Thyroid gland (tissue), 4 donors: ENCODE results near the gene SUSD4. TPM values are rescaled to one million over a fixed set of nuclear protein-coding genes. Genes with fewer than 3 reads are reported as not detected.

ENCODE experiments used
- DNase-seq, 2 donors: peaks; one replicate each; pipeline ENCODE4 v3.0.0-alpha.2; 2019
- H3K27ac ChIP-seq, 3 donors: fragments of 200-600 bp; sonication (generic); 1 replicate in 2 of 3; 2 replicates in 1 of 3; pipeline ENCODE4 v1.5.1; 2016 to 2019; ENCODE audit warnings: mild to moderate bottlenecking in 1 of 3, moderate library complexity in 1 of 3
- H3K27me3 ChIP-seq: fragments of 200-600 bp; sonication (generic); one replicate; pipeline ENCODE4 v1.5.1; 2019
- H3K36me3 ChIP-seq, 2 donors: fragments of 200-600 bp; sonication (generic); one replicate each; pipeline ENCODE4 v1.5.1; 2016 to 2019
- H3K4me1 ChIP-seq, 2 donors: fragments of 200-600 bp; sonication (generic); one replicate each; pipeline ENCODE4 v1.5.1; 2017 to 2019
- H3K4me3 ChIP-seq, 3 donors: fragments of 200-600 bp; sonication (generic); replicated peaks in 1 of 3; 1 replicate in 2 of 3; 2 replicates in 1 of 3; pipeline ENCODE4 v1.5.1; 2016; ENCODE audit warnings: mild to moderate bottlenecking in 1 of 3
- H3K9me3 ChIP-seq: fragments of 200-600 bp; sonication (generic); one replicate; pipeline ENCODE4 v1.5.1; 2017
- CTCF ChIP-seq, 6 experiments: fragments of 200-600 bp in 3 of 6; fragments of 450-650 bp in 3 of 6; sonication (generic) in 3 of 6; IDR thresholded peaks; one replicate each; pipeline ENCODE4 v1.5.1; 2016 to 2019; ENCODE audit warnings: antibody characterized with exemption in 6 of 6, mild to moderate bottlenecking in 2 of 6, inconsistent platforms in 1 of 6, moderate library complexity in 1 of 6
- POLR2A ChIP-seq, 2 donors: fragments of 450-650 bp; IDR thresholded peaks; one replicate each; pipeline ENCODE4 v1.6.1; 2017; ENCODE audit warnings: antibody characterized with exemption in 2 of 2, mild to moderate bottlenecking in 2 of 2, moderate library complexity in 1 of 2
- WGBS, 2 donors: methylation state at CpG; one replicate each; pipeline ENCODE4 v1.1.5; 2017; 5-methylcytosine and 5-hydroxymethylcytosine counted together
- intact Hi-C: fragments of 100-400 bp; cut with DNase I; formaldehyde crosslinking; loops from one replicate; pipeline ENCODE4 v1.15.1; 2023
- total RNA-seq, 4 donors: library from RNA; depleted of rRNA; stranded (reverse); fragments of >200 nt; gene quantifications; one replicate each; pipeline ENCODE4 v1.2.3, GENCODE V29; 2016

The SUSD4 gene
- total RNA-seq, 4 donors from 2014 or later = 0.54 to 2.8 (median 0.92) TPM

GRCh38 chr1:223264983-223265908, 98.7 kb downstream of the SUSD4 start:
- DNase-seq = no peak
- intact Hi-C loops = no loop called here
- no peak overlapping the region for H3K4me3 ChIP-seq
- TF ChIP-seq POLR2A (IDR thresholded peaks at IDR 0.05) (no peak), CTCF (IDR thresholded peaks at IDR 0.05) (no peak)
- H3K4me1 ChIP-seq = no peaks in the 10 kb centered on the region
- H3K9me3 ChIP-seq = no peaks in the 10 kb centered on the region
- 58 to 65% methylated on average over 8 of the region's 10 CpGs for WGBS, 2 donors
- H3K36me3 ChIP-seq = no peaks in the 10 kb centered on the region
- H3K27ac ChIP-seq = no peak overlapping the region
- no peaks in the 10 kb centered on the region for H3K27me3 ChIP-seq

- no peak overlapping the region for H3K27ac ChIP-seq
- no peaks in the 10 kb centered on the region for H3K27me3 ChIP-seq
- DNase-seq = no peak
- 60 to 61% methylated on average over 8 of the region's 8 CpGs for WGBS, 2 donors
- intact Hi-C loops = no loop called here
- H3K4me1 ChIP-seq = no peaks in the 10 kb centered on the region
- no peak overlapping the region for H3K4me3 ChIP-seq
- H3K9me3 ChIP-seq = no peaks in the 10 kb centered on the region
- no peak for TF ChIP-seq POLR2A (IDR thresholded peaks at IDR 0.05)
- TF ChIP-seq CTCF (IDR thresholded peaks at IDR 0.05) = no peak
- no peaks in the 10 kb centered on the region for H3K36me3 ChIP-seq
These were observed 99.4 kb downstream of the SUSD4 start for GRCh38 chr1:223264529-223264928.

GRCh38 chr1:223261914-223262313, 102.1 kb downstream of the SUSD4 start:
- no peak for TF ChIP-seq POLR2A (IDR thresholded peaks at IDR 0.05)
- TF ChIP-seq CTCF (IDR thresholded peaks at IDR 0.05) = no peak
- WGBS, 2 donors = 89 to 93% methylated on average over 3 of the region's 3 CpGs
- H3K36me3 ChIP-seq = no peaks in the 10 kb centered on the region
- intact Hi-C loops = no loop called here
- no peak overlapping the region for H3K4me3 ChIP-seq
- DNase-seq = no peak
- H3K4me1 ChIP-seq = no peaks in the 10 kb centered on the region
- no peaks in the 10 kb centered on the region for H3K9me3 ChIP-seq
- H3K27me3 ChIP-seq = no peaks in the 10 kb centered on the region
- H3K27ac ChIP-seq = no peak overlapping the region

- intact Hi-C loops = no loop called here
- H3K27ac ChIP-seq = no peak overlapping the region
- TF ChIP-seq POLR2A (IDR thresholded peaks at IDR 0.05) (no peak), CTCF (IDR thresholded peaks at IDR 0.05) (no peak)
These were observed 103.3 kb downstream of the SUSD4 start for GRCh38 chr1:223260712-223261111.

GRCh38 chr1:223259462-223259861, 104.5 kb downstream of the SUSD4 start:
- TF ChIP-seq CTCF (IDR thresholded peaks at IDR 0.05) = no peak
- no peak for TF ChIP-seq POLR2A (IDR thresholded peaks at IDR 0.05)
- H3K9me3 ChIP-seq = no peaks in the 10 kb centered on the region
- H3K4me3 ChIP-seq = no peak overlapping the region
- no peak for DNase-seq
- 78 to 82% methylated on average over 3 of the region's 3 CpGs for WGBS, 2 donors
- H3K4me1 ChIP-seq = no peaks in the 10 kb centered on the region
- no peaks in the 10 kb centered on the region for H3K27me3 ChIP-seq
- no peak overlapping the region for H3K27ac ChIP-seq
- intact Hi-C loops = no loop called here
- H3K36me3 ChIP-seq = no peaks in the 10 kb centered on the region

More at GRCh38 chr1:223260712-223261111, 103.3 kb downstream of the SUSD4 start:
- Histone ChIP-seq H3K9me3 (no peaks in the 10 kb centered on the region), H3K4me3 (no peak overlapping the region), H3K27me3 (no peaks in the 10 kb centered on the region), H3K4me1 (no peaks in the 10 kb centered on the region), H3K36me3 (no peaks in the 10 kb centered on the region)
- 95 to 98% methylated on average over 7 of the region's 7 CpGs for WGBS, 2 donors
- DNase-seq = no peak
